ENCODE data around the gene SULT1C2. TPM values are rescaled to one million over a fixed set of nuclear protein-coding genes. Genes with fewer than 3 reads are reported as not detected.
"Not testable (repeated sequence)": the region's sequence is repeated elsewhere in the genome, so short reads cannot be mapped to it uniquely, and the experiment has no call there.

SULT1C2 gene
- polyA plus RNA-seq, 3 donors, result 37.7 to 86.3 (median 79.7) TPM

- DNase-seq, result no peak
Observed at GRCh38 chr2:108347786-108348185, 59.1 kb downstream of the SULT1C2 start.

GRCh38 chr2:108348816-108349570 is 60.3 kb downstream of the SULT1C2 start:
- no peak for DNase-seq

GRCh38 chr2:108349571-108349928 is 60.9 kb downstream of the SULT1C2 start:
- no peak for DNase-seq

- DNase-seq, result no peak
Observed at GRCh38 chr2:108351889-108352288, 63.2 kb downstream of the SULT1C2 start.

GRCh38 chr2:108354136-108354535 is 65.4 kb downstream of the SULT1C2 start:
- DNase-seq, result no peak

GRCh38 chr2:108355906-108356734 is 67.4 kb downstream of the SULT1C2 start:
- no peak for DNase-seq

GRCh38 chr2:108359336-108359735 is 70.6 kb downstream of the SULT1C2 start:
- DNase-seq, result not testable (repeated sequence)

Other genes starting within 250 kb of the SULT1C2 start
- under 1 TPM in 1 of 3 donors, not detected in 2; 0.13 TPM for gene SULT1C3, start 48.9 kb upstream of the SULT1C2 start, polyA plus RNA-seq (ENCODE audit: insufficient read length in 3 of 3)
- 10 to 100 TPM; 33.9 to 52.1 (median 47.4) TPM for gene SULT1C4, start 89.1 kb downstream of the SULT1C2 start, polyA plus RNA-seq (ENCODE audit: insufficient read length in 3 of 3)
- 10 to 100 TPM; 43.4 to 68.4 (median 56.5) TPM for gene GCC2, start 160.3 kb downstream of the SULT1C2 start, polyA plus RNA-seq (ENCODE audit: insufficient read length in 3 of 3)
- gene LIMS1, start 245.6 kb downstream of the SULT1C2 start, polyA plus RNA-seq (ENCODE audit: insufficient read length in 3 of 3), result 10 to 100 TPM; 38.9 to 53.8 (median 53.7) TPM